GM18507 (cell line): ENCODE results near the gene CDC23.
A peak's percentile ranks its signal among the peaks of the same experiment; 100 is the strongest.
"Not testable (repeated sequence)": the region's sequence is repeated elsewhere in the genome, so short reads cannot be mapped to it uniquely, and the experiment has no call there.

Source experiments
- DNase-seq: peaks from one replicate; pipeline ENCODE4 v3.0.0; 2011; ENCODE audit warnings: low read depth; ENCODE audit not compliant: insufficient read length; ENCODE audit errors: extremely low spot score
- FAIRE-seq: peaks from 2 replicates; lab custom pipeline; 2011; peaks lifted over from hg19 to GRCh38; lab: Jason Lieb, UNC

Gene CDC23, protein sequence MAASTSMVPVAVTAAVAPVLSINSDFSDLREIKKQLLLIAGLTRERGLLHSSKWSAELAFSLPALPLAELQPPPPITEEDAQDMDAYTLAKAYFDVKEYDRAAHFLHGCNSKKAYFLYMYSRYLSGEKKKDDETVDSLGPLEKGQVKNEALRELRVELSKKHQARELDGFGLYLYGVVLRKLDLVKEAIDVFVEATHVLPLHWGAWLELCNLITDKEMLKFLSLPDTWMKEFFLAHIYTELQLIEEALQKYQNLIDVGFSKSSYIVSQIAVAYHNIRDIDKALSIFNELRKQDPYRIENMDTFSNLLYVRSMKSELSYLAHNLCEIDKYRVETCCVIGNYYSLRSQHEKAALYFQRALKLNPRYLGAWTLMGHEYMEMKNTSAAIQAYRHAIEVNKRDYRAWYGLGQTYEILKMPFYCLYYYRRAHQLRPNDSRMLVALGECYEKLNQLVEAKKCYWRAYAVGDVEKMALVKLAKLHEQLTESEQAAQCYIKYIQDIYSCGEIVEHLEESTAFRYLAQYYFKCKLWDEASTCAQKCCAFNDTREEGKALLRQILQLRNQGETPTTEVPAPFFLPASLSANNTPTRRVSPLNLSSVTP

DNA sequence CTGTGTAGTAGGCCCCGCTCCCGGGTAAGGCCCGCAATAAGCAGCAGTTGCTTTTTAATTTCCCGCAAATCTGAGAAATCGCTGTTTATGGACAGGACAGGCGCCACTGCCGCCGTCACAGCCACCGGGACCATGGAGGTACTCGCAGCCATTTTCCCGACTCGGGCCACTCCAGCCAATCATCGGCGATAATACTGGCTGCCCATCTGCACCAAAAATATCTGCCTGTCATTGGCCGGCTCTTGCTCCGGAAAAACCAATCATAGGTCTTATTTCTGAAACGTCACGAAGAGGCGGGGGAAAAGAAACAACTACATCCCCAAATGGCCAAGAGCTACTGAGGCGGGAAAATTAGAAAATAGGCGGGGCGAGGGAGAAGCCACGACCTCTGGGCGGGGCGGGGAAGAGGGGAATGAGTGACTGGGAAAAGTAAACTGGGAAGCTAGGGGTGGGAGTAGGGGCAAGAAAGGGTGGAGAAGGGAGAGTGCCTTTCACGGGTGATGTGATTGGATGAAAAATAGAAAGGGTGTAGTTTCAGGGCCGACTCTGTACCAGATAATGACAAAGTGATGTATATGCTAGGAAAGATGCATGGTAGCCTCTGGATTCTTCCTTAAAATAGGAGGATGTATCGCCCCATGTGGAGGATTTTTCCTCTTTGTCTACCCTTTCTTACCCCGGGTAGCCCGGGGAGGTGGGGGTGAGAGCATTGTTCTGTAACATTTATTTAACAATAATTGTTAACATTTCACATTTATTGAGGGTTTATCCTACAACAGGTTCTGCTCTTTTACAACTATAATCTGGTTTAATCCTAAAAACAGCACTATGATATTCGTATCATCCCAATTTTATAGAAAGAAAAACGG is at the start of gene CDC23:
TSS of gene CDC23 (minus strand) at position 163 of the 869 bp plus-strand sequence. CDS start at position 152, 11 bp downstream.
- DNase-seq = peak; percentile 96
- peak; percentile 99 for FAIRE-seq

DNA sequence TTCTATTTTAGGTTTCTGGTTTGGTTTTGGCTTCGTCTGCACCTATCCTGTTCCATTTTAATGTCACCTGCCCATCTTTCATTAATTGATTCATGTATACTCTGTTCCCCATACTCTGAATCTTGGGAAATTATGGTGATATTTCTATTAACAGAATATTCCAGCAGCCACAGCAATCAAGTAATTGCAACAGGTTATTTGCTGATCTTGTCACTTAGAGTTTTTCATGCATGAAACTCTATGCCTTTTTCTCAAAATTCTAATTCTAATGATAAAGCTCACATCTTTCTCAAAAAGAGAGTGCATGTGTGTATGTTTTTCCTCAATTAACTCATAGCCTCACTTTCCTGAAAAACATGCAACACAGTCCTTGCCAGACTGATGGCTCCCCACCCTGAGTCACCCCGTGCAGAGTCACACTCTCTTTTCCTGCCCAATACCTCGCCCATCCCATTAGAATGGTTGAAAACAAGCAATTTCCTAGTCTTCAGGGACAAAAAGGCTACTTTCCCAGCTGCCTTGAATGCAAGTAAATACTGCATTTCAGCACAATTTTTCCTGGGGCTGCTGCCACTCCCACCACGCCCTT is 45.7 kb upstream of the CDC23 start:
- DNase-seq (no peak), FAIRE-seq (no peak)

DNA sequence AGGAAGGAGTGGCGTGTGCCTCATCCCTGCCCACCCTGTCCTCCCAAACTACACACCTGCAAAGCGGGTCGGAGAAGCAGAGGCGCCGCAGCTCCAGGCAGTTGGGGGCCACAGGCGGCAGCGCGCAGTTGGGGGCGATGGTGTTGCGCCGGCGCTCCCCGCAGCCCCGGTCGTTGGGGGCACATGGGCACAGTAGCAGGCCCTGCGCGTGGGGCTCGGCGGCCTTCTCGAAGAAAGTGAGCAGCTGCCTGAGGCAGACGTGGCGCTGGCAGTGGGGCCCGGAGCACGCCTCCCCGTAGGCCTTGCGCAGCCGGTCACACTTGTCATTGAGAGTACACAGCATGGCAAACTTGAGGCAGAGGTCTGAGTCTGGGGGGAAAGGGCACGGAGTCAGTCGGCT is 44.5 kb upstream of the CDC23 start:
- DNase-seq (no peak), FAIRE-seq (no peak)

- DNase-seq = no peak
- FAIRE-seq = no peak
Observed at GRCh38 chr5:138252944-138253343, 39.8 kb upstream of the CDC23 start.

- FAIRE-seq, DNase-seq: not testable (repeated sequence)
Observed at GRCh38 chr5:138247800-138248199, 34.7 kb upstream of the CDC23 start.

DNA sequence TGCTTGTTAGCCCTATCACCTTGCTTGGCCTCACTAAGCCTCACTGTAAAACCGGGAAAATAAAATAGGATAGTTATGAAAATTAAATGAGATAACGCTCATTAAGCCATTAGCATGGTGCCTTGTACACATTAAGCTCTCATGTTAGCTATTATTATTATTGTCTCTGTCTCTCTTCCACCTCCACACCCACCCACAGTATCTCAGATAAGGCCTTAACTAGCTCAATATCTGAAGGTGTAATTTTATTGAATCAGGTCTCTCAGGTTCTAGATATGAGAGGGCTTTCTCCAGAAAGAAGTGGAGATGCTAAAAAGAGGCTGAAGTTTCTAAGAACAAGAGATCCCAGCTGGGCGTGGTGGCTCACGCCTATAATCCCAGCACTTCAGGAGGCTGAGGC is 33.7 kb upstream of the CDC23 start:
- no peak for DNase-seq
- no peak for FAIRE-seq

- FAIRE-seq = no peak
- DNase-seq = no peak
Observed at GRCh38 chr5:138246334-138246733, 33.2 kb upstream of the CDC23 start.

DNA sequence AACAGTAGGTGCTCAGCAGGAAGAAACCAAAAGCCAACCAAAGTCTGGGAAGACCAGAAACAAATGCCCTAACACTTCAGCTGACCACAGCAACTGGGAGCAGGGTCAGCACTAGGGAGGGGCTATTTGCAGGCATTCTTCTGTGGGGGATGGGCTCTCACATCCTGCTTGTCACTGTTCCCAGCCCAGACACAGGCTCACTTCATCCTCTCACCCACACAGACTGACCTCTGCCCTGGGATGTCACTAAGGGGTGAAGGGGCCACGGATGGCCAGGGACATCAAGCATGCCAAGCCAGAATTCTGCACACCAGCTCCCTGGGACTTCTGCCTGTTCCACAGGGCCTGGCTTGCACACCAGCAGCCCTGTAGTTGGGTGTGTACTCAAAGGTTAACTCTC is 32.6 kb upstream of the CDC23 start:
- no peak for FAIRE-seq
- DNase-seq = no peak

DNA sequence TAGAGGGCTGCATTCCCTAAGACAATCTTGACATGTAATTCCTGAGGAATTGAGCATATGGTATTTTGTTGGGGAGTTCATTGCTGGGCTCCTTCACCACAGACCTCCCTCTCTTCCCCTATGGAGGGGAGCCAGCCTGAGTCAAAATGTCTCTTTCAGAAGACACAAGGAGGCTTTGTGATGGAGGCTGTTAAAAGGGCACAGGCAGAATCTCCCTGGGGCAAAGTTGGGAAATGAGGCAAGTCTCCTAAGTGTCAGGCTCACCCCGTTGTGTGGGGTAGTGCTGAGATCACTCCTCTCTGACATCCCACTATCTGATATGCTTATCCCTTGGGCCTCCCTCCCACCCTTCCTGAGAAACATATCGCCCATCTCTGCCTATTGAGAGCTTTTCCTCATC is 30.7 kb upstream of the CDC23 start:
- no peak for DNase-seq

GRCh38 chr5:138241688-138242571 is 28.8 kb upstream of the CDC23 start:
- FAIRE-seq = no peak
- DNase-seq = no peak

More for the DNA sequence above, 30.7 kb upstream of the CDC23 start:
- FAIRE-seq = no peak

DNA sequence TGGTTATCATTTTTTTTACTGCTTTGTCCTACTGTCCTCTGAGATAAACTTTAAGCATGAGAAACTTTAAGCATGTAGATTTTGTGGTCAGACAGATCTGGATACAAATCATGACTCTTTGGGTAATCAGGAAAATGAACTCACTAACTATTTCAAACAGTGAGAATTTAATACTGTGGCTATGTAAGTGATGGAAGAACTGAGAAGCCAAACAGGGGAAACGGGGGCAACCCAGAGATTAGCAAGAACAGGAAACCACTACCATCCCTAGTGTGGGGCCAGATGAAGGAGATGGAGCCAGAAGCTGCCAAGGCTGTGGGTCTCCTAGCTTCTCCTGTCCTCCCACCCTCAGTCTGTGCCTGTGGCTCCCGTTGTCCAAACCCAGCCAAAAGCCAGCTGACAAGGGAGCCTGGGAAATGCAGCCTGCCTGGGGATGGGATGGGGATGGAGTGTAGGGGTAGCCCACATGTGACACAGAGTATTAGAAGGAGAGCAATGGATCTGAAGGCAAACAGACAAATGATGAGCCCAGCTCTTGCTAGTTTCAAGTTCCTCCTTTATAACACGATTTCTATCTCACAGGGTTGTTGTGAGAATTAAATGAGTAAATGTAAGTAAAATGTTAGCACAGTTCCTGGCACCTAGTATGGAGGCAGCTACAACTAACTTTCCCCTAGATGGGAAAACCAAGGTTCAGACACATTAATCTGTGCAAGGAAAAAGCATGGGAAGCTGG is 27.7 kb upstream of the CDC23 start:
- no peak for FAIRE-seq
- no peak for DNase-seq

- FAIRE-seq (no peak), DNase-seq (no peak)
Observed at GRCh38 chr5:138238034-138238433, 24.9 kb upstream of the CDC23 start.

DNA sequence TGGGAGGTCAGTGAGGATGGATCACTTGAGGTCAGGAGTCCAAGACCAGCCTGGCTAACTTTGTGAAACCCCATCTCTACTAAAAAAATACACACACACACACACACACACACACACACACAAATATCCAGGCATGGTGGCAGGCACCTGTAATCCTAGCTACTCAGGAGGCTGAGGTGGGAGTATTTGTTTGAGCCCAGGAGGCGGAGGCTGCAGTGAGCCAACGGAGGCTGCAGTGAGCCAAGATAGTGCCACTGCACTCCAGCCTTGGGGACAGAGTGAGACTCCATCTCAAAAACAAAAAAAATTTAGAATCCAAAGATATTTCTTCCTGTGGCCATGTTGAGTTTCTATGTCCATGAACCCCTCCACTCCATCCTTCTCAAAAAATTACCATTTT is 21.5 kb upstream of the CDC23 start:
- no peak for FAIRE-seq
- no peak for DNase-seq

GRCh38 chr5:138233280-138233679 is 20.2 kb upstream of the CDC23 start:
- DNase-seq (no peak), FAIRE-seq (no peak)

DNA sequence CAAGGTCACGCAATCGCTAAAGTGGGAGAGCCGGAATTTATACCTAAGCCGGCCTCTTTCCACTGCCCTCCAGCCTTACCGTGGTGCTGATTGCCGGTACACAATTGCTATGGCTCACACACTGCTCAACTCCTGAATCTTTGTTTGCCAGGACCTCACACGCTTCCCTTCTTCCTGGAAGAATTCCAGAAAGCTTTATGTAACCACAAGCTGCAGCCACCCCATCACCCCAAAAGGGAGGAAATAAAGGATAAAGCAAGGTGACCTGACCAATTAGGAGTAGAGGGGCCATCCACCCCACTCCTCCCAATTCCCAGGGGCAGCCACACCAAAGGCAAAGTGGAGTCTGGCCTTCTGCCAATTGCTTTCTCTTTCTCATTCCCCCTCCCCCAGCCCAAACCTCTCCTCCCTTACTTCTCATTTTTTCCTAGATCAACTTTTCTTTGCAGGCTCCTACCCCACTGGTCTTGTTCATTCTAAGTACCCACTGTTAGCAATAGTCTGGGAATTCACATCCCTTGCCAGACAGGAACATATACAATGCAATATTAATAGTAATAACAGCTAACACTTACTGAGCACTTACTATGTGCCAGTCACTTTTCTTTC is 18.0 kb upstream of the CDC23 start:
- DNase-seq = no peak
- FAIRE-seq = no peak

DNA sequence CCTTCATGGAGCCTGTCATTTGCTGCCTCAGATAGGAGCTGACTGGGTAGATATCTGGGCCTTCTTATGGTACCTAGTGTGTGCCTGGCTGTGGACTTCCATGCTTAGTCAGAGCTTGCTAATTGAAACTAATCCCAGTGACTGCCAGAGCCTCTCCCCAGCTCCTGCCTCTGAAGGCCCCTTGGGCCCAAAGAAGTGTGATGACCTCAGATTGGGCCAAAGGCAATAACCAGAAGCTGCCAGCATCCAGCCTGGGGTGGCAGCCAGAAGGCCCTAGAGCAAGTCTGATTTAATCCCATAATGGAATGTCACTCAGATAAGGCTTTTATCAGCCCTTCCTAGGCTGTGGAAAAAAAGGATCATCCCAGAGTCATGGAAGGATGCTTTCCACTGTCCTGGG is 17.1 kb upstream of the CDC23 start:
- FAIRE-seq (no peak), DNase-seq (no peak)

GRCh38 chr5:138229387-138229786 is 16.3 kb upstream of the CDC23 start:
- no peak for DNase-seq
- FAIRE-seq = no peak

- DNase-seq (no peak), FAIRE-seq (no peak)
Observed at GRCh38 chr5:138226910-138227309, 13.8 kb upstream of the CDC23 start.
